ENCODE measurements around the gene SLC26A11.

- TF ChIP-seq CTCF (conservative IDR thresholded peaks at IDR 0.05 in 1 of 2, IDR thresholded peaks at IDR 0.05 in 1 of 2; ENCODE audit: low read depth in 1 of 2, low read length in 2 of 2) (no peak), EZH2 (IDR thresholded peaks at IDR 0.05; ENCODE audit: low read length, missing control alignments) (no peak)
These were observed 48.5 kb upstream of the SLC26A11 start for GRCh38 chr17:80171681-80172080.
